Left ventricle myocardium inferior (tissue), 1 donor: ENCODE measurements around the gene ANK2. TPM values are rescaled to one million over a fixed set of nuclear protein-coding genes. Genes with fewer than 3 reads are reported as not detected.

Source experiments
- DNase-seq: peaks from one replicate; pipeline ENCODE4 v3.0.0-alpha.2; 2020
- H3K27ac ChIP-seq: fragments of 200-600 bp; replicated peaks from 2 replicates; pipeline ENCODE4 v1.8.0; 2021
- H3K27me3 ChIP-seq: fragments of 200-600 bp; 2 replicates; pipeline ENCODE4 v1.8.0; 2021; ENCODE audit warnings: low read depth
- H3K36me3 ChIP-seq: fragments of 200-600 bp; 2 replicates; pipeline ENCODE4 v1.8.0; 2021
- H3K4me1 ChIP-seq: fragments of 200-600 bp; 2 replicates; pipeline ENCODE4 v1.8.0; 2021
- H3K4me3 ChIP-seq: fragments of 200-600 bp; 2 replicates; pipeline ENCODE4 v1.8.0; 2021; ENCODE audit warnings: mild to moderate bottlenecking, moderate library complexity
- H3K9me3 ChIP-seq: fragments of 200-600 bp; replicated peaks from 2 replicates; pipeline ENCODE4 v1.8.0; 2021
- CTCF ChIP-seq: fragments of 200-600 bp; IDR thresholded peaks from 2 replicates; pipeline ENCODE4 v1.8.0; 2021; ENCODE audit warnings: antibody characterized with exemption, mild to moderate bottlenecking, borderline replicate concordance
- intact Hi-C: fragments of 100-400 bp; cut with micrococcal nuclease; formaldehyde crosslinking; loops from one replicate; pipeline ENCODE4 v1.11.0; 2022
- microRNA-seq: library from miRNA; unstranded; fragments of <30 nt; microRNA quantifications from one replicate; pipeline ENCODE4 v1.2.0, GENCODE V29; 2020
- total RNA-seq: library from RNA; stranded (reverse); fragmentation: NEBNext Ultra II Directional; extraction: Animal tissue kit (Norgen Biotek cat#: 25700); gene quantifications from one replicate; pipeline ENCODE4 v1.2.1, GENCODE V29; 2021
- donor health status: DM: no; HTN: yes; CAD: no; lungs with severe emphysema.

Gene ANK2
- total RNA-seq, 1 donor from 2014 or later = 267 TPM

- Histone ChIP-seq H3K4me3 (no peak overlapping the region), H3K36me3 (no peaks in the 10 kb centered on the region), H3K27me3 (no peaks in the 10 kb centered on the region), H3K4me1 (no peaks in the 10 kb centered on the region), H3K27ac (no peak overlapping the region), H3K9me3 (peaks cover 23% of the 10 kb centered on the region)
- intact Hi-C loops = no loop called here
- no peak for DNase-seq
- TF ChIP-seq CTCF = no peak
These were observed 371.5 kb downstream of the ANK2 start for GRCh38 chr4:113420938-113421337.

GRCh38 chr4:113423631-113424030, 374.2 kb downstream of the ANK2 start:
- H3K9me3 ChIP-seq = peaks cover 23% of the 10 kb centered on the region
- H3K27ac ChIP-seq = no peak overlapping the region
- DNase-seq = no peak
- no peak for TF ChIP-seq CTCF
- no peaks in the 10 kb centered on the region for H3K36me3 ChIP-seq
- H3K4me1 ChIP-seq = no peaks in the 10 kb centered on the region
- H3K27me3 ChIP-seq = no peaks in the 10 kb centered on the region
- intact Hi-C loops = no loop called here
- H3K4me3 ChIP-seq = no peak overlapping the region

- Histone ChIP-seq H3K27ac (no peak overlapping the region), H3K4me1 (peaks cover 25% of the 10 kb centered on the region), H3K4me3 (no peak overlapping the region), H3K36me3 (no peaks in the 10 kb centered on the region), H3K27me3 (no peaks in the 10 kb centered on the region), H3K9me3 (peaks cover 6% of the 10 kb centered on the region)
- DNase-seq = no peak
- intact Hi-C loops = no loop called here
- TF ChIP-seq CTCF = no peak
These were observed 383.7 kb downstream of the ANK2 start for GRCh38 chr4:113433116-113433515.

Small RNA genes lying within 50 kb of the gene (microRNA-seq; reads per million reads assigned to microRNA genes)
- gene MIR1243 (3.7 reads per million, percentile 7 among the genes with 10 or more reads in this experiment), gene MIR8082 (not detected)
